Stimulated activated CD8-positive, alpha-beta memory T cell treated with anti-CD3 and anti-CD28 coated beads, Interleukin-4, amount 100 ng/mL, for 48 hours (primary cell): ENCODE results near the gene OSBPL9.
"Not testable (repeated sequence)": the region's sequence is repeated elsewhere in the genome, so short reads cannot be mapped to it uniquely, and the experiment has no call there.

Experiments
- DNase-seq: peaks from one replicate; pipeline ENCODE4 v3.0.0-alpha.2; 2020

OSBPL9 gene

DNA sequence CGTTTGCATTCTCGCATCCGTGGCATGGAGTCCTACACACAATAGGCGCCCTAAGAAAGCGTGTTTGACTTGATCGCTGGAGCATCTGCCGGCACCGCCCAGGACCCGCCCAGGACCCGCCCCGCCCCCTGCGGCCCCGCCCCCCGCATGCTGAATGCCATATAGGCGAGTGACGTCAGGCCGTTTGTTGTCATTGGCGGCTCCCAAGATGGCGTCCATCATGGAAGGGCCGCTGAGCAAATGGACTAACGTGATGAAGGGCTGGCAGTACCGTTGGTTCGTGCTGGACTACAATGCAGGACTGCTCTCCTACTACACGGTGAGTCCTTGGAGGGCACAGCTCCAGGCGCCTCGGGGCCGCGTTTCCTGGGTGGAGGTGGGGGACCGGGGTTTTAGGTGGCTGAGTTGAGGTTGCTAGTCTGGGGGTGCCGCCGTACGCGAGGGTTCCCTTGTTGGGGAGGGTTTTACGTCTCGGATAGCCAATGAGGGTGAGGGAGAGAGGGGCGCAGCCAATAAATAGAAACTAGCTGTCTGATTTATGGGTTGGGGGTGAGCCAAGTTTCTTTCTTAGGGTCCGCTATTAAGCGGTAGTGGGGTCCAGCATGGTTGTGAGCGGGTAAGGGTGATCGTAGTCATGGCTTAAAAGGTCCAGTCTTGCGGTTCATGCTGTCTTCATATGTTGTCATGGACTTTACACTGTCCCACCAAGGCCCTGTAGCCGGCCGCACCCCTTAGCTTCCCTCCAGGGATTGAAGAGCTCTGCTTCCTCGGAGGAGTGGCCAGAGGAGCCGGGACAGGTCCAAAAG is at the start of gene OSBPL9:
OSBPL9 (plus strand) TSS at position 190 of the 806 bp plus-strand sequence; CDS start at position 209, 19 bp downstream.
- peak; percentile 88 for DNase-seq

- DNase-seq = no peak
These were observed 49.2 kb upstream of the OSBPL9 start for GRCh38 chr1:51567653-51568052.

DNA sequence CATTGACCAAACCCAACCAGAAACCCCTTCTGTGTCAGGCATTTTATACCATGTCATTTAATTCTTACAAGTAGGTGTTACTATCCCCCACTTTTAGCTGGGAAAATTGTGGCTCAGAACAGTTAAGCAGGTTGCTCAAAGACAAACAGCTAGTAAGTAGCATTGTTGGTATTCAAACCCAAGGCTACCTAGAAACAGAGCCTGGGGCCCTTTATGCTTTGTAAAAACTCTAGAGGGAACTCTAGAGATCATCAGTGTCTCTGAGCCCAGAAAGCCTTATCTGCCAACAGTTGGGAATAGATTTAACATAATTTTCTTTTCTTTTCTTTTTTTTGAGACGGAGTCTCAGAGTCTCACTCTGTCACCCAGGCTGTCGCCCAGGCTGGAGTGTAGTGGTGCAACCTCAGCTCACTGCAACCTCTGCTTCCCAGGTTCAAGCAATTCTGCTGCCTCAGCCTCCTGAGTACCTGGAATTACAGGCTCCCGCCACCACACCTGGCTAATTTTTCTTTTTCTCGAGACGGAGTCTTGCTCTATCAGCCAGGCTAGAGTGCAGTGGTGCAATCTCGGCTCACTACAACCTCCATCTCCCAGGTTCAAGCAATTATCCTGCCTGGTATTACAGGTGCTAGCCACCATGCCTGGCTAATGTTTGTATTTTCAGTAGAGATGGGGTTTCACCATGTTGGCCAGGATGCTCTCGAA is 48.5 kb upstream of the OSBPL9 start:
- no peak for DNase-seq

DNA sequence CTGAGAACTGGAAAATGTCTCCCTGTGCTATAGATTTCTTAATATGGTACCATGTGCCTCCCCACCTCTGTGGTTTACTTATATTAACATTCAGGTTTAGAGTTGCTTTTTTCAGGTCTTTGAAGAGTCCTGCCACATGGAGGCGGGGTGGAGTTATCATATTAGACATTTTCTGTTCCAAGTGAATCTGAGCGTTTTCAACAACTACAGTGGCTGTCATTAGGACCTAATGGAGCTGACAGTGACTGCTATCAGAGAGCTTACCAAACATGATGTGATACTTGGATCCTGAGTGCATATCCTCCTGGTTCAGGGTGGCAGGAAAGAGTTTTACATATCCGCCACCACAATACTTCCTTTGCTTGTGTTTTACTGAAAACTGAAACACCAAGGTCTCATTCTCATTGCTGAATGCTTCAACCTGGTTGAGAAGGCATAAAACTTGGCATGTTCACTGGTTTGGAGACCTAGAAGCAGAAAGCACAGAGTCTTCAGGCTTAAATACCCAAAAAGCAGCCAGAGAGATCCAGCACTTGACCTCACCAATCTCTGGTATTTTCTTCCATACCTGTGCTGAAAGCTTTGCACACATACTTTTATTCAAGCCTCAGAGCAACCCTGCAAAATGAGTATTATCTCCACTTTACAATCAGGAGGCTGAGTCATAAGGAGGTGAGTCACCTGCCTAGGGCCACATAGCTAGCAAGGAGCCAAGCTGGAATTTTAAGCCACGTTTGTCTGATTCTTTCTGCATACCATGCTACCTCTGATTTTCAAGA is 47.4 kb upstream of the OSBPL9 start:
- DNase-seq = peak; percentile 50

GRCh38 chr1:51570063-51570710 is 46.7 kb upstream of the OSBPL9 start:
- no peak for DNase-seq

DNA sequence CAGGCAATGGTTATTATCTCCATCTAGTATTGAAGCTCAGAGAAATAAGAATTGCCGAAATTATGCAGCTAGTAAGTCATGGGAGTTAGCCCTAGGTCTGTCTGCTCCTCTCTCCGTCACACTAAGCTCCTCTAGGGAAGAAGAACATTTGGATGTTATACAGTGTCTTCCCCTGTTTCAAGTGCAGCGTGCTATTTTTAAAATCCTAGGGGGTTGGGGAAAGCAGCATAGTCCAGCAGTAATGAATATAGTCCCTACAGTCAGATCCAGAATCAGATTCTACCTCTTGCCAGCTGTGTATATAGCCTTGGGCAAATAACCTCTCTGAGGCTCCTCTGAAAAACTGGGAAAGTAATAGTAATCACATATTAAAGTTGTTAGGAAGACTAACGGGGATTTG is 44.5 kb upstream of the OSBPL9 start:
- DNase-seq = no peak

DNA sequence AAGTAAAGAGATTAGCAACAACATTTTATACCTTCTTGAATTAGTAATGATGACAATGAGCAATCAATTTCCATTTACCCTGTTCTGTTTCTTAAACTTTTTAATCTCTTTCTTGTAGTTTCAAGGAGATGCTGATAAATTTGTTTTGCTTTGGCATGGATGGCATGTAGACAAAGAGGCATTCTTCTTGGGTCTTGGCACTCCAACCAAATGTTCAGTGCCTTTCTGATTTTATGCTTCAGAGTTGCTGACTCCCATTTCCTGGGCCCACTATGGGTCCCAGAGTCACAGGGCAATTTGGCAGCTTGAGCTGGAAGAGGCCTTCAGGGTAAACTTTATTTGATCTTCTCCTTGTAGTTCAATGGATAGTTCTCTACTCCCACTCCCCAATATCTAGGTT is 42.1 kb upstream of the OSBPL9 start:
- no peak for DNase-seq

DNA sequence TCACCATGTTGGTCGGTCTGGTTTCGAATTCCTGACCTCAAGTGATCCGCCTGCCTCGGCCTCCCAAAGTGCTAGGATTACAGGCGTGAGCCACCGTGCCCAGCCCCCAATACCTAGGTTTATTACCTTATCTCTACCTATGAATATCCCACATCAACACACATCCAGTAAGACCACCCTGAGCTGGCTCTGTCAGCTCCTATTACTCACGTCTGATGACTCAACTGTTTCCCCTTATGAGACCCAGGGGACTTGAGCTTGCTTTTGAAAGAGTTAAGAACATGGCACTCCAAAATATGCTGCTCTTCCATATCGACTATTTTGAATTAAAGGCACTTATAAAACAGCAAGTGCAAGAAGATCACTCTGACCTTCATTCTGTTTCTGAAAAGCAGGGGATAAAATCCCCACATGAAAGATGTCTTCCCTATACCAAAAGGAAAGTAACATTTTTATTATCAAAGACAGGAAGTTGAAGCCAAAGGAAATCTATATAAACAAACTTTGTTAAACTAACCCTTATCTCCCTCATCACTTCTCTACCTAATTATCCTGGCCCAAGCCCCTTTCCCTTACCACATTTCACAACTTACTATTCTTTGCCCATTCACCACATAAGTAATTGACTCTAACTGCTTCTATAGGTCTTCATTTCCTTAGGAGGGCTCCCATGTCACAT is 41.3 kb upstream of the OSBPL9 start:
- no peak for DNase-seq

GRCh38 chr1:51576085-51576444 is 40.8 kb upstream of the OSBPL9 start:
- DNase-seq = no peak

- no peak for DNase-seq
These were observed 40.0 kb upstream of the OSBPL9 start for GRCh38 chr1:51576923-51577322.

GRCh38 chr1:51578383-51579109 is 38.3 kb upstream of the OSBPL9 start:
- no peak for DNase-seq

DNA sequence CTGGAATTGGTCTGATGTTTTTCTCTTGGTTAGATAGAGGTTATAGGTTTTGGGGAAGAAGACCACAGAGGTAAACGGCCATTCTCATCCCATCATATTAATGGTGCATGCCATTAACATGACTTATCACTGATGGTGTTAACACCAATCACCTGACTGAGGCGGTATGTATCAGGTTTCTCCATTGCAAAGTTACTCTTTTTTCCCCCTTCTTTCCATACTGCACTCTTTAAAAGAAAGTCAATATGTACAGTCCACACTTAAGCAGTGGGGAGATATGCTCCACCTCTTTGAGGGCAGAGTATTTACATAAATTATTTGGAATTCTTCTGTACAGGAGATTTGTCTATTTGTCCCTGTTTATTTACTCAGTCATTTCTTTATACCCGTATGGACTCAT is 35.7 kb upstream of the OSBPL9 start:
- DNase-seq = no peak

GRCh38 chr1:51583532-51583931 is 33.4 kb upstream of the OSBPL9 start:
- no peak for DNase-seq

GRCh38 chr1:51584021-51584420 is 32.9 kb upstream of the OSBPL9 start:
- no peak for DNase-seq

DNA sequence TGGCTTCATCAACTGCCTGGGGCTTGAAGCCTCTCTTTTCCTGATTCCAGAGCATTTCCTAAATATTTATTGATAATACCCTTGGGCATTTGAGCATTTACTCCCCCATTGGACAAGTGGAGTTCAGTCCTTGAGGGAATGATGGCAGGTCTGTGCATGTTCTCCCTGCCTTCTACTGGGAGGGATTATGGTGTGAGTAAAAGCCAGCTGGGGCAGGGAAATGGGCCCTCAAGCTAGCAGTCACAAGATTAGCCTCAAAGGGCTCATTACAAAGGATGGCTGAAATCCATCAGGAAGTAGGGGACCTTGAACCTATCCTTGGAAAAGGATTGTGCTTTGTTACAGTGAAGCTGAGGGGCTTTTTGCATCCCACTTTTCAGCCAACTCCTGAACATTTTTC is 24.2 kb upstream of the OSBPL9 start:
- DNase-seq = no peak

- no peak for DNase-seq
These were observed 22.2 kb upstream of the OSBPL9 start for GRCh38 chr1:51594716-51595115.

DNA sequence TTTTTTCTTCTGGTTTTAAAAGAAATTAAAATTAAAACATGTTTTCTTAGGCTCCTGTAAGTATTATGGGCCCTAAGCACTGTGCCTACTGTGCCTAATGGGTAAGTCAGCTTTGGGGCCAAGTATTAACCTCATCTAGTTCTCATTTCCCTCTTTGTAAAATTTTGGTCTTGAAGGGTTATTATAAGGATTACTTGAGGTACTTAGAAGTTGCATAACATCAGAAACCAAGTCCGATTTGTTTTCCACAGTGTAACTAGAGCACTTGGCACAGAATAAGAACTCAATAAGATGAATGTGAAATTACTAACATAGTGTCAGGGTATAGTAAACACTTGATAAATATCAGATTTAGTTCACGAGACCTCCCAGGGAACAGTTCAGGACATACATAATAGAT is 16.4 kb upstream of the OSBPL9 start:
- no peak for DNase-seq

- DNase-seq = no peak
These were observed 15.9 kb upstream of the OSBPL9 start for GRCh38 chr1:51600965-51601364.

- DNase-seq = no peak
These were observed 10.8 kb upstream of the OSBPL9 start for GRCh38 chr1:51605961-51606723.

GRCh38 chr1:51607681-51608095 is 9.2 kb upstream of the OSBPL9 start:
- no peak for DNase-seq

DNA sequence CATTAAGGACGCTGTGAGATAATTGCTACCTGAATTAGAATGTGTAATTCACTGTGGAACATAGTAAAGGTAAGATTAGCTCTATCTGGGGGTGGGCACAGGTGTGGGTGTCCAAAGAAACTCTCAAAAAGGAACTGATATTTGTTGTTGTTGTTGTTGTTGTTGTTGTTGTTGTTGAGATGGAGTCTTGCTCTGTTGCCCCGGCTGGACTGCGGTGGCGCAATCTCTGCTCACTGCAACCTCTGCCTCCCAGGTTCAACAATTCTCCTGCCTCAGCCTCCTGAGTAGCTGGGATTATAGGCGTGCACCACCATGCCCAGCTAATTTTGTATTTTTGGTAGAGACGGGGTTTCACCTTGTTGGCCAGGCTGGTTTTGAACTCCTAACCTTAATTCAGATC is 6.8 kb upstream of the OSBPL9 start:
- not testable (repeated sequence) for DNase-seq
